ENCODE data around the gene TCF7L2. TPM values are rescaled to one million over a fixed set of nuclear protein-coding genes. Genes with fewer than 3 reads are reported as not detected.

The TCF7L2 gene
- total RNA-seq, 8 experiments from 2014 or later, result 2.2 to 62.9 (median 7.5) TPM

DNA sequence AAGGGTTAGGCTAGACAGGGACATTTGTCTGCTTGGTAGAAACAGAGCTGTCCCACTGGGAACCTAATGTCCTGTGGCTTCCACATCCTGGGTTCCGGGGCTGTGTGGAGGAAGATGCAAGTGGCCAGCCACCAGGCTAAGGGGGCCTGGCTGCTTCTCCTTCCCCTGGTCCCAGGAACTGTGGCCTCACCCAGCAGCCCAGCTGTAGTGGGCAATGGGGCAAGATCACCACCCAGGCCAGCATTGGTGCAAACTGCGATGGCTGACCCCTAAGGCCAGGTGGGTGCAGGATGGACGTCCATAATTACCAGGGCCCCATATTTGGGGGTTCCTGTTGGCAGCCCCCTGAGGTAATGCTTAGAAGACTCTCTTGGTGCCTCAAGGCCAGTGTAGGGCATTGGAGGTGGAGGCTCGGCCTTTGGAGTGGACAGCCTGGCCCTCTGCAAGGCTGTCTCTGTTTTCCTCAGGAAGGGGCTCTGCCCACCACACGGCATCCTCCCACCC lies 226.7 kb downstream of the TCF7L2 start:
- ATAC-seq (replicated peaks in 6 of 8), result no peak
- in situ Hi-C loops (cut with MboI; ENCODE audit: low pct_unique_long_range_greater_than_20kb in 2 of 9, low sequenced_read_pairs in 9 of 9, unreplicated experiment in 9 of 9), result loop anchor here in 1 of 9 experiments (25.0 kb wide), 1 partner anchor 336 kb away; no protein-coding TSS in a partner anchor
- H3K4me1 ChIP-seq (replicated peaks in 1 of 2), result peaks cover 8 to 15% of the 10 kb centered on the region in 2 donors
- WGBS, 10 experiments, result 67% methylated on average over 1 of the region's 5 CpGs; no CpG with 5 or more reads in 9 of the 10 experiments
- H3K4me3 ChIP-seq, result no peak overlapping the region
- H3K27ac ChIP-seq, result no peak overlapping the region

DNA sequence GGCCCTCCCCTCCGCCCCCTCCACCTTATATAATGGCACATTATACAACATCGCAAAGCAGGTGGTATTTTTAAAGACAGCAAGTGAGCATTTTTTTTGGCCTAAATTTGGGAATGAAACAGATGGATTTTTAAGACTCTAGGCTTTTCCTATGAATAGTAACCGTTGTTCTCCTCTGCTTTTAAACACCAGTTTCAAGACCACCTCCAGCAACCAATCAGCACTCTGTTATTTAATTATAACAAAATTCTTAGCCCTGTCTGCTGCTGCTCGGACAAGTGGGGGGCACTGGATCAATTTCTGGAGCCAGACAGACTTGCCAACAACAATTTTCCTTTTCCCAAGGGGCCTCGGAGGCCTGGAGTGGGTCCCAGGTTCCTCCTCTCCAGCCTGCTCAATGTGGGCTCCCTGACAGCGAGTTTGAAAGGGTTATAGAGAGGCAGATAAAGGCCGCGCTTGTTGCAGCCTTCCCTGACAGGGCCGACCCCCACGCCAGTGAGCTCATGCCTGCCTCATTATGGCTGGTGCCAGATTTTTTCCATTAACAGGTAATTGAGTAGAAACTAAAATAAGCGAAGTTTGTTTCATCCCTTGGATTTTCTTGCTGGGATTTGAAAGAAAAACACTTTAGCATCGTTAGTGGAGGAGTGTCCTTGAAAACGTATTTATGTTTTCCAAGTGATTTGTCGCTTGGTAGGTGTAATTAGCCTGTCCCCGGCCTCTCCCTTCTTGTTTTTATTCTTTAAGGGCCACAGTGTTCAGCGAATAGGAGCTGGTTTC lies 227.3 kb downstream of the TCF7L2 start:
- in situ Hi-C loops (cut with MboI; ENCODE audit: low pct_unique_long_range_greater_than_20kb in 2 of 9, low sequenced_read_pairs in 9 of 9, unreplicated experiment in 9 of 9), result loop anchor here in 1 of 9 experiments (25.0 kb wide), 1 partner anchor 335 kb away; no protein-coding TSS in a partner anchor
- peaks cover 8 to 22% of the 10 kb centered on the region in 2 donors for H3K4me1 ChIP-seq (replicated peaks in 1 of 2)
- H3K27ac ChIP-seq, result no peak overlapping the region
- WGBS, 10 experiments, result 38 to 100% (median 71%) methylated on average over 1 to 14 of the region's 16 CpGs
- ATAC-seq (replicated peaks in 6 of 8), result peak in 1 of 8 experiments; percentile 32
- no peak overlapping the region for H3K4me3 ChIP-seq

DNA sequence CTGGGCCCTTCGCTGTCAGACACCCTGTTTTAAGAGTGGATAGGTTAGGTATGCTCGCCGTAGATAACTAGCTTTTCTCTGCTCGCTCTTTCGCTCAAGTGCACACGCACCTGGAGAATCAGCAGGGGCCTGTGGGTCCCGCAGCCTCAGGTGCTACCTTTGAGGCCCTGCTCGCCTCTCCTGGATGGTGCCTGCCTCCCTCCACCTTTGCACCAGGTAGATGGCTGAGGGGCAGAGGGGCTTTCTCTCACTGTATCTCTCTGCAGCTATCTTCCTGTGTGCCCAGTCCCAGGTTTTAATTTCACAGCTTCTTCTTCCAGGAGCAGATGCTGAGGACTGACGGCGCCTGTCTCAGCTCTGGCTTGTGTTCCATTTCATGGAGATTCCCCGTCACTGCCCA lies 227.9 kb downstream of the TCF7L2 start:
- in situ Hi-C loops (cut with MboI; ENCODE audit: low pct_unique_long_range_greater_than_20kb in 2 of 9, low sequenced_read_pairs in 9 of 9, unreplicated experiment in 9 of 9), result loop anchor here in 1 of 9 experiments (25.0 kb wide), 1 partner anchor 334 kb away; no protein-coding TSS in a partner anchor
- peaks cover 8 to 23% of the 10 kb centered on the region in 2 donors for H3K4me1 ChIP-seq (replicated peaks in 1 of 2)
- H3K27ac ChIP-seq, result no peak overlapping the region
- H3K4me3 ChIP-seq, result no peak overlapping the region
- WGBS, 10 experiments, result 88 to 100% (median 93%) methylated on average over 1 to 11 of the region's 11 CpGs; no CpG with 5 or more reads in 4 of the 10 experiments
- ATAC-seq (replicated peaks in 6 of 8), result no peak

DNA sequence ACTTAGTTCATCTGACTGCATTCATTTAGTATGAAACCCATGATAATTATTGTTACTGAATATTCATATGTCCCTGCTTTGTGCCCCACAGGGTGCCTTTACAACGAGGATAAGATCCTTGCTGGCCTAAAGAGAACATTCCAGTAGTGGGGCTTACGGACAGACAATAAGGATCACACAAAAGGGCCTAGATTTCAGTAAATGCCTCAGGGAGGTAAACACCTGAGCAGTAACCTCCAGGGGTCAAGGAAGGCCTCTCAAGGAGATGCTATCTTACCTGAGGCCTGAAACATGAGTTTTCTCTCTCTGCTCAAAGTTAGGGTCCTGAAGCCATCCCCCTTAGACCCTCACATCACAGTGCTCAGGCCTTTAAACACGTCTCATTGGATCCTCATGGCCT lies 228.7 kb downstream of the TCF7L2 start:
- no peak for ATAC-seq (replicated peaks in 6 of 8)
- H3K4me3 ChIP-seq, result no peak overlapping the region
- in situ Hi-C loops (cut with MboI; ENCODE audit: low pct_unique_long_range_greater_than_20kb in 2 of 9, low sequenced_read_pairs in 9 of 9, unreplicated experiment in 9 of 9), result loop anchor here in 1 of 9 experiments (25.0 kb wide), 1 partner anchor 334 kb away; no protein-coding TSS in a partner anchor
- peaks cover 8 to 23% of the 10 kb centered on the region in 2 donors for H3K4me1 ChIP-seq (replicated peaks in 1 of 2)
- WGBS, 10 experiments, result 20 to 80% (median 70%) methylated on average over 1 to 3 of the region's 3 CpGs; no CpG with 5 or more reads in 5 of the 10 experiments
- no peak overlapping the region for H3K27ac ChIP-seq

DNA sequence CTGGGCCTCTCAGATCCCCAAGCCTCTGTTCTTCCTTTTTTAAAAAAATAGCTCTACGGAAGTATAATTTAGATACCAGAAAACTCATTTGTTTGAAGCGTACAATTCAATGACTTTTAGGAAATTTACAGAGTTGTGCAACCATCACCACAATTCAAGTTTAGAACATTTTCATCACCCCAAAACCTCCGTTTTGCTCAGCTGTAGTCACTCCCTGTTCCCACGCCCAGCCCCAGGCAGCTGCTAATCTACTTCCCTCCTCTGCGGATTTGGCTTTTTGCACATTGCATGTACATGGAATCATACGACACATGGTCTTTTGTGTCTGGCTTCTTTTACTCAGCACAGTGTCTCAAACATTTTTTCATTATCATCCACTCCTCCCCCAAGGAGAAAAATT lies 229.2 kb downstream of the TCF7L2 start:
- 35 to 100% (median 92%) methylated on average over 1 to 6 of the region's 6 CpGs for WGBS, 10 experiments
- peaks cover 8 to 23% of the 10 kb centered on the region in 2 donors for H3K4me1 ChIP-seq (replicated peaks in 1 of 2)
- in situ Hi-C loops (cut with MboI; ENCODE audit: low pct_unique_long_range_greater_than_20kb in 2 of 9, low sequenced_read_pairs in 9 of 9, unreplicated experiment in 9 of 9), result loop anchor here in 1 of 9 experiments (25.0 kb wide), 1 partner anchor 333 kb away; no protein-coding TSS in a partner anchor
- H3K4me3 ChIP-seq, result no peak overlapping the region
- peak in 2 of 8 experiments; percentile 17 to 79 for ATAC-seq (replicated peaks in 6 of 8)
- no peak overlapping the region for H3K27ac ChIP-seq

- Histone ChIP-seq H3K27ac (no peak overlapping the region), H3K4me3 (no peak overlapping the region), H3K4me1 (replicated peaks in 1 of 2) (peaks cover 8 to 23% of the 10 kb centered on the region in 2 donors)
- in situ Hi-C loops (cut with MboI; ENCODE audit: low pct_unique_long_range_greater_than_20kb in 2 of 9, low sequenced_read_pairs in 9 of 9, unreplicated experiment in 9 of 9), result loop anchor here in 1 of 9 experiments (25.0 kb wide), 1 partner anchor 332 kb away; no protein-coding TSS in a partner anchor
- 81 to 100% (median 87%) methylated on average over 1 to 3 of the region's 3 CpGs; no CpG with 5 or more reads in 5 of the 10 experiments for WGBS, 10 experiments
- ATAC-seq (replicated peaks in 6 of 8), result no peak
Measured at GRCh38 chr10:113179966-113180365, 229.9 kb downstream of the TCF7L2 start.

- Histone ChIP-seq H3K27ac (no peak overlapping the region), H3K4me3 (no peak overlapping the region), H3K4me1 (replicated peaks in 1 of 2) (peaks cover 8 to 23% of the 10 kb centered on the region in 2 donors)
- ATAC-seq (replicated peaks in 6 of 8), result peak in 3 of 8 experiments; percentile 16 to 34 (median 17)
- in situ Hi-C loops (cut with MboI; ENCODE audit: low pct_unique_long_range_greater_than_20kb in 2 of 9, low sequenced_read_pairs in 9 of 9, unreplicated experiment in 9 of 9), result loop anchor here in 1 of 9 experiments (25.0 kb wide), 1 partner anchor 332 kb away; no protein-coding TSS in a partner anchor
- WGBS, 10 experiments, result 0 to 100% (median 67%) methylated on average over 1 to 6 of the region's 10 CpGs; no CpG with 5 or more reads in 1 of the 10 experiments
Measured at GRCh38 chr10:113180401-113181154, 230.5 kb downstream of the TCF7L2 start.

GRCh38 chr10:113182154-113182553 lies 232.1 kb downstream of the TCF7L2 start:
- ATAC-seq (replicated peaks in 6 of 8), result peak in 3 of 8 experiments; percentile 29 to 75 (median 59)
- 40 to 100% (median 86%) methylated on average over 1 to 3 of the region's 3 CpGs for WGBS, 10 experiments
- Histone ChIP-seq H3K4me1 (replicated peaks in 1 of 2) (peaks cover 6 to 28% of the 10 kb centered on the region in 2 donors), H3K4me3 (no peak overlapping the region), H3K27ac (no peak overlapping the region)
- in situ Hi-C loops (cut with MboI; ENCODE audit: low pct_unique_long_range_greater_than_20kb in 2 of 9, low sequenced_read_pairs in 9 of 9, unreplicated experiment in 9 of 9), result loop anchor here in 1 of 9 experiments (25.0 kb wide), 1 partner anchor 330 kb away; no protein-coding TSS in a partner anchor

- 40 to 100% (median 83%) methylated on average over 1 to 6 of the region's 13 CpGs; no CpG with 5 or more reads in 2 of the 10 experiments for WGBS, 10 experiments
Measured at GRCh38 chr10:113183573-113183972, 233.5 kb downstream of the TCF7L2 start.

DNA sequence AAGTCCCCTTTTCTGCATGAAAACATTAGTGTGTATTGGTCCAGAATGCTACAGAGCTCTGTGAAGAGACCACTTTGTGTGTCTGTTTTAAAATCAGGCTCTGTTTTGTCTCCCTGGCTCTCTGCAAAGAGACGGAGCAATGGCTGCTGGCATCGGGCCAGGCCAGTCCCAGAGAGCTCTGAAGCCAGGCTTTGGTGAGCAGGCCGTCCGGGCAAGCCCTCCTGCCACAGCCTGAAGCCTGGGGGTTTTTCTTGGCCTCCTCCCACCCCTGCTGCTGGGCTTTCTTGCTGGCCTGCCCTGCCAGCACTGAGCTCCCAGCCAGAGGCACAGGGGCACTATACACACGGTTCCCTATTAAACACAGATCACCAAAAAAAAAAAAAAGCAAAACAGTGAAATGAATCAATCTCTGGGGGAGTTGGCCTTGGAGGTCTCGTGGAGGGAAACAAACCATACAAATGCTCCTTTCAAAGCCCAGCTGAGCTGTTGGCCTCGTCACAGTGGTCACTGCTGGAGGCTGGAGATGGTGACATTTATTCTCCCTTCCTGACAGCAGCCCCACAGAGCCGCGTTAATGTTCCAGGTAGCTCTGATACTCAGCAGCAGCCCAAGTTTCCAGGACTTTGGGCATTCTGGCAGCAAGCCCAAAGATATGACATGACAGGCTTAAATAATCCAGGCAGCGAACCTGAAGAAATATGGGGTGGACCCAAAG lies 237.2 kb downstream of the TCF7L2 start:
- WGBS, 10 experiments, result 16 to 100% (median 60%) methylated on average over 1 to 5 of the region's 10 CpGs; no CpG with 5 or more reads in 1 of the 10 experiments
- peak; percentile 56 to 91 (median 74) for ATAC-seq (replicated peaks in 6 of 8)
- H3K4me1 ChIP-seq (replicated peaks in 1 of 2), result peaks cover 0 to 13% of the 10 kb centered on the region in 2 donors
- H3K27ac ChIP-seq, result peak overlapping the region in 1 of 2 donors; percentile 48
- in situ Hi-C loops (cut with MboI; ENCODE audit: low pct_unique_long_range_greater_than_20kb in 2 of 9, low sequenced_read_pairs in 9 of 9, unreplicated experiment in 9 of 9), result loop anchor here in 1 of 9 experiments (25.0 kb wide), 1 partner anchor 325 kb away; no protein-coding TSS in a partner anchor
- H3K4me3 ChIP-seq, result no peak overlapping the region

More at GRCh38 chr10:113183573-113183972, 233.5 kb downstream of the TCF7L2 start:
- peak in 1 of 8 experiments; percentile 18 for ATAC-seq (replicated peaks in 6 of 8)
- Histone ChIP-seq H3K4me1 (replicated peaks in 1 of 2) (peaks cover 0 to 28% of the 10 kb centered on the region in 2 donors), H3K27ac (no peak overlapping the region), H3K4me3 (no peak overlapping the region)
- in situ Hi-C loops (cut with MboI; ENCODE audit: low pct_unique_long_range_greater_than_20kb in 2 of 9, low sequenced_read_pairs in 9 of 9, unreplicated experiment in 9 of 9), result loop anchor here in 1 of 9 experiments (25.0 kb wide), 1 partner anchor 329 kb away; no protein-coding TSS in a partner anchor

GRCh38 chr10:113199459-113199858 lies 249.4 kb downstream of the TCF7L2 start:
- 40 to 100% (median 88%) methylated on average over 1 of the region's 1 CpG; no CpG with 5 or more reads in 5 of the 10 experiments for whole genome bisulfite sequencing, 10 experiments
- in situ Hi-C loops (cut with MboI; ENCODE audit: low pct_unique_long_range_greater_than_20kb in 2 of 9, low sequenced_read_pairs in 9 of 9, unreplicated experiment in 9 of 9), result loop anchor here in 1 of 9 experiments (25.0 kb wide), 1 partner anchor 313 kb away; no protein-coding TSS in a partner anchor
- Histone ChIP-seq H3K4me3 (no peak overlapping the region), H3K4me1 (replicated peaks in 1 of 2) (no peaks in the 10 kb centered on the region), H3K27ac (no peak overlapping the region)
- ATAC-seq (replicated peaks in 6 of 8), result peak in 2 of 8 experiments; percentile 45 to 53
